ENCODE results near the gene FRAS1.
"Not testable (repeated sequence)": the region's sequence is repeated elsewhere in the genome, so short reads cannot be mapped to it uniquely, and the experiment has no call there.

GRCh38 chr4:78328591-78328990, 271.5 kb downstream of the FRAS1 start:
- not testable (repeated sequence) for TF ChIP-seq POLR2AphosphoS5 (IDR thresholded peaks at IDR 0.05; ENCODE audit: borderline replicate concordance, low read depth, low read length); EZH2 (IDR thresholded peaks at IDR 0.05); FOXP2 (optimal IDR thresholded peaks at IDR 0.05; ENCODE audit: control extremely low read depth, extremely low read length, insufficient read depth)
